Fibroblast of lung (primary cell): ENCODE results near the gene AMBRA1.

Experiments used
- CTCF ChIP-seq, 2 donors: IDR thresholded peaks in 1 of 2; conservative IDR thresholded peaks in 1 of 2; 1 replicate in 1 of 2; 2 replicates in 1 of 2; pipeline ENCODE4 v1.5.1; 2011 to 2012; ENCODE audit warnings: low read length in 2 of 2, control low read depth in 1 of 2, inconsistent platforms in 1 of 2, low read depth in 1 of 2, mild to moderate bottlenecking in 1 of 2
- EZH2 ChIP-seq: IDR thresholded peaks from 2 replicates; pipeline ENCODE4 v1.5.1; 2012; ENCODE audit warnings: low read length, control low read depth, mild to moderate bottlenecking; ENCODE audit errors: missing control alignments

GRCh38 chr11:46564459-46564858, 29.4 kb downstream of the AMBRA1 start:
- TF ChIP-seq CTCF (conservative IDR thresholded peaks at IDR 0.05 in 1 of 2, IDR thresholded peaks at IDR 0.05 in 1 of 2; ENCODE audit: low read depth in 1 of 2, low read length in 2 of 2) (no peak), EZH2 (no peak)
